Anterior cingulate cortex (tissue), 58 donors: Measurements from ENCODE around the gene WFDC10B.
"Not testable (repeated sequence)": the region's sequence is repeated elsewhere in the genome, so short reads cannot be mapped to it uniquely, and the experiment has no call there.

Source experiments
- DNase-seq, 58 donors: peaks; one replicate each; lab custom pipeline; 2025; lab: John Stamatoyannopoulos, UW

WFDC10B gene

GRCh38 chr20:45649312-45649863 lies 55.4 kb downstream of the WFDC10B start:
- no peak for DNase-seq

GRCh38 chr20:45647441-45648050 lies 57.3 kb downstream of the WFDC10B start:
- DNase-seq: no peak

DNA sequence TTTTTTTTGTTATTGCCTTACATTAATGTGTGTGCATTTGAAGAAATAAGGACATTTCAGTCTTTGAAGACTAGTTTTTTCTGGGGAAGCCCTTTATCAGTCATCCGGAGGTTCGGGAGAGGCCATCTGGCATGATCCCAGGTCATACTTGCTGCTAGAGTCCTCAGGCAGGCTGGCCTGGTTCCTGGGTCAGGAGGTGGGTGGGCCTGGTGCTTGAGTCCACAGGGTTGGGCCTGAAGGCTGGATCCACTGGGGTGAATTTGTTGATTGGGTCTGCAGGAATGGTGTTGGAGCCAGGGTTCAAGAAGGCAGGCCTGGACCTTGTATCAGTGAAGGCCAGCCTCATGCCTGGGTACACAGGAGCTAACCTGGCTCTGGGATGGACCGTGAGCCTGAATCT lies 57.9 kb downstream of the WFDC10B start:
- DNase-seq: no peak

DNA sequence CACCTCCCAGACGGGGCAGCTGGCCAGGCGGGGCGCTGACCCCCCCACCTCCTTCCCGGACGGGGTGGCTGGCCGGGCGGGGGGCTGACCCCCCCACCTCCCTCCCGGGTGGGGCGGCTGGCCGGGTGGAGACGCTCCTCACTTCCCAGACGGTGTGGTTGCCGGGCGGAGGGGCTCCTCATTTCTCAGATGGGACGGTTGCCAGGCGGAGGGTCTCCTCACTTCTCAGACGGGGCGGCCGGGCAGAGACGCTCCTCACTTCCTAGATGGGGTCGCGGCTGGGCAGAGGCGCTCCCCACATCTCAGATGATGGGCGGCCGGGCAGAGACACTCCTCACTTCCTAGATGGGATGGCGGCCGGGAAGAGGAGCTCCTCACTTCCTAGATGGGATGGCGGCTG lies 59.0 kb downstream of the WFDC10B start:
- DNase-seq: not testable (repeated sequence)

DNA sequence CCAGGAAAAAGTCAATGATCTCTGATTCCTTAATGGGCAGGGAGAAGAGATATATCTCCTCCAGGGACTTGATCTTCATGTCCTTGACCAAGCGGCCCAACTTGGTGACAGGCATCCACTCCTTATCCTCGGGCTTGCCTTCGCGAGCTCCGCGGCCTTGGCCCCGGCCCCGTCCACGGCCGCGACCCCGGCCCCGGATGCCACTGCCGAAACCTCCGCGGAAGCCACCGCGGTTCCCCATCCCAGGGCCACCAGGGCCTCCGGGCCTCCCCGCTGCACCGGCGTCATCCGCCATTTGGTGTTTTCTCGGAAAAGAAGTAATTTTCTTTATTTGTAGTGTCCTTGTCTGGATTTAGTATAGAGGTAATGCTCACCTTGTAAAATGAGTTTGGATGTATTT lies 63.7 kb downstream of the WFDC10B start:
- not testable (repeated sequence) for DNase-seq

DNA sequence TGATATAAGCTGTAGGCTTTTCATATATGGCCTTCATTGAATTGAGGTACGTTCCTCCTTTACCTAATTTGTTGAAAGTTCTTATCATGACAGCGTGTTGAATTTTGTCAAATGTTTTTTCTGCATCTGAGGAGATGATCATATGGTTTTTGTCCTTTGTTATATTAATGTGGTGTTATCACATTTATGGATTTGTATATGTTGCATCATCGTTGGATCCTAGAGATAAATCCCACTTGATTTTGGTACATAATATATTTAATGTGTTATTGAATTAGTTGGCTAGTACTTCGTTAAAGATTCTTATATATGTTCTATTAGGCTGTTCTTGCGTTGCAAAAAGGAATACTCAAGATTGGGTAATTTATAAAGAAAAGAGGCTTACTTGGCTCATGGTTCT lies 65.1 kb downstream of the WFDC10B start:
- DNase-seq: no peak

GRCh38 chr20:45636513-45636912 lies 68.3 kb downstream of the WFDC10B start:
- no peak for DNase-seq
